T-helper 2 cell treated with Interferon-gamma antibody and Interleukin-4, amounts not matched to agents 5 μg/mL and 100 μg/mL, for 36 hours (primary cell): ENCODE results near the gene CEP131.

Experiments
- DNase-seq: peaks from one replicate; pipeline ENCODE4 v3.0.0; 2021; ENCODE audit warnings: low spot score
- H3K27ac Mint-ChIP-seq: one replicate; pipeline ENCODE4 v1.8.0; 2021; ENCODE audit warnings: mild to moderate bottlenecking, mixed read lengths
- H3K27me3 Mint-ChIP-seq: one replicate; pipeline ENCODE4 v1.8.0; 2021; ENCODE audit warnings: low read depth, mixed read lengths
- H3K36me3 Mint-ChIP-seq: one replicate; pipeline ENCODE4 v1.8.0; 2021; ENCODE audit warnings: low read depth, mixed read lengths
- H3K4me1 Mint-ChIP-seq: one replicate; pipeline ENCODE4 v1.8.0; 2021; ENCODE audit warnings: low read depth, mixed read lengths
- H3K4me3 Mint-ChIP-seq: one replicate; pipeline ENCODE4 v1.8.0; 2022; ENCODE audit warnings: mild to moderate bottlenecking, moderate library complexity, mixed read lengths
- H3K9me3 Mint-ChIP-seq: one replicate; pipeline ENCODE4 v1.8.0; 2021; ENCODE audit warnings: mixed read lengths

Gene CEP131

GRCh38 chr17:81257533-81257932, 34.8 kb upstream of the CEP131 start:
- Mint-ChIP-seq H3K4me1 (no peaks in the 10 kb centered on the region), H3K9me3 (no peaks in the 10 kb centered on the region), H3K27me3 (no peaks in the 10 kb centered on the region), H3K36me3 (peaks cover 15% of the 10 kb centered on the region), H3K4me3 (no peak overlapping the region), H3K27ac (no peak overlapping the region)
- no peak for DNase-seq

GRCh38 chr17:81256616-81257015, 33.9 kb upstream of the CEP131 start:
- H3K4me3 Mint-ChIP-seq: no peak overlapping the region
- no peak for DNase-seq
- peaks cover 19% of the 10 kb centered on the region for H3K36me3 Mint-ChIP-seq

GRCh38 chr17:81254955-81255717, 32.4 kb upstream of the CEP131 start:
- H3K36me3 Mint-ChIP-seq: peaks cover 24% of the 10 kb centered on the region

More at GRCh38 chr17:81256616-81257015, 33.9 kb upstream of the CEP131 start:
- no peak overlapping the region for H3K27ac Mint-ChIP-seq
- H3K27me3 Mint-ChIP-seq: no peaks in the 10 kb centered on the region
- H3K9me3 Mint-ChIP-seq: no peaks in the 10 kb centered on the region
- H3K4me1 Mint-ChIP-seq: no peaks in the 10 kb centered on the region

GRCh38 chr17:81253358-81254131, 30.8 kb upstream of the CEP131 start:
- Mint-ChIP-seq H3K36me3 (peaks cover 24% of the 10 kb centered on the region), H3K4me1 (no peaks in the 10 kb centered on the region), H3K27ac (peak overlapping the region; percentile 11), H3K9me3 (no peaks in the 10 kb centered on the region), H3K4me3 (no peak overlapping the region), H3K27me3 (no peaks in the 10 kb centered on the region)
- peak; percentile 22 for DNase-seq

More at GRCh38 chr17:81254955-81255717, 32.4 kb upstream of the CEP131 start:
- no peaks in the 10 kb centered on the region for H3K9me3 Mint-ChIP-seq
- no peak for DNase-seq
- no peaks in the 10 kb centered on the region for H3K27me3 Mint-ChIP-seq
- H3K4me3 Mint-ChIP-seq: no peak overlapping the region
- no peak overlapping the region for H3K27ac Mint-ChIP-seq
- H3K4me1 Mint-ChIP-seq: no peaks in the 10 kb centered on the region

GRCh38 chr17:81252987-81253329, 30.2 kb upstream of the CEP131 start:
- Mint-ChIP-seq H3K27me3 (no peaks in the 10 kb centered on the region), H3K9me3 (no peaks in the 10 kb centered on the region), H3K27ac (no peak overlapping the region), H3K36me3 (peaks cover 24% of the 10 kb centered on the region), H3K4me3 (no peak overlapping the region), H3K4me1 (no peaks in the 10 kb centered on the region)
- DNase-seq: no peak

- Mint-ChIP-seq H3K27ac (no peak overlapping the region), H3K9me3 (no peaks in the 10 kb centered on the region), H3K4me1 (no peaks in the 10 kb centered on the region), H3K27me3 (no peaks in the 10 kb centered on the region), H3K36me3 (peaks cover 24% of the 10 kb centered on the region), H3K4me3 (no peak overlapping the region)
- DNase-seq: no peak
Measured at GRCh38 chr17:81252326-81252986, 29.7 kb upstream of the CEP131 start.

- H3K4me1 Mint-ChIP-seq: no peaks in the 10 kb centered on the region
- DNase-seq: no peak
- no peak overlapping the region for H3K27ac Mint-ChIP-seq
- no peaks in the 10 kb centered on the region for H3K9me3 Mint-ChIP-seq
- H3K27me3 Mint-ChIP-seq: no peaks in the 10 kb centered on the region
- H3K36me3 Mint-ChIP-seq: peaks cover 24% of the 10 kb centered on the region
- no peak overlapping the region for H3K4me3 Mint-ChIP-seq
Measured at GRCh38 chr17:81251709-81252301, 29.0 kb upstream of the CEP131 start.

GRCh38 chr17:81251094-81251708, 28.4 kb upstream of the CEP131 start:
- H3K27ac Mint-ChIP-seq: no peak overlapping the region
- no peak overlapping the region for H3K4me3 Mint-ChIP-seq

GRCh38 chr17:81250286-81251093, 27.7 kb upstream of the CEP131 start:
- Mint-ChIP-seq H3K27me3 (no peaks in the 10 kb centered on the region), H3K4me1 (no peaks in the 10 kb centered on the region), H3K36me3 (peaks cover 24% of the 10 kb centered on the region), H3K9me3 (no peaks in the 10 kb centered on the region), H3K27ac (no peak overlapping the region), H3K4me3 (no peak overlapping the region)
- DNase-seq: no peak

More at GRCh38 chr17:81251094-81251708, 28.4 kb upstream of the CEP131 start:
- Mint-ChIP-seq H3K4me1 (no peaks in the 10 kb centered on the region), H3K36me3 (peaks cover 24% of the 10 kb centered on the region), H3K9me3 (no peaks in the 10 kb centered on the region), H3K27me3 (no peaks in the 10 kb centered on the region)
- no peak for DNase-seq

- no peak for DNase-seq
- Mint-ChIP-seq H3K4me1 (no peaks in the 10 kb centered on the region), H3K27me3 (no peaks in the 10 kb centered on the region), H3K4me3 (no peak overlapping the region), H3K9me3 (no peaks in the 10 kb centered on the region), H3K27ac (no peak overlapping the region), H3K36me3 (peaks cover 33% of the 10 kb centered on the region)
Measured at GRCh38 chr17:81249223-81250040, 26.7 kb upstream of the CEP131 start.

GRCh38 chr17:81248649-81249048, 25.9 kb upstream of the CEP131 start:
- Mint-ChIP-seq H3K4me3 (no peak overlapping the region), H3K4me1 (no peaks in the 10 kb centered on the region), H3K27me3 (no peaks in the 10 kb centered on the region), H3K9me3 (no peaks in the 10 kb centered on the region), H3K27ac (no peak overlapping the region), H3K36me3 (peaks cover 31% of the 10 kb centered on the region)
- DNase-seq: no peak

- H3K27me3 Mint-ChIP-seq: no peaks in the 10 kb centered on the region
- no peak overlapping the region for H3K4me3 Mint-ChIP-seq
Measured at GRCh38 chr17:81247339-81247990, 24.7 kb upstream of the CEP131 start.

More at GRCh38 chr17:81247339-81247990, 24.7 kb upstream of the CEP131 start:
- Mint-ChIP-seq H3K9me3 (no peaks in the 10 kb centered on the region), H3K4me1 (no peaks in the 10 kb centered on the region), H3K27ac (peak overlapping the region; percentile 31), H3K36me3 (peaks cover 22% of the 10 kb centered on the region)
- no peak for DNase-seq
